ENCODE results near the gene ABCA1. TPM values are rescaled to one million over a fixed set of nuclear protein-coding genes. Genes with fewer than 3 reads are reported as not detected.
"Not testable (repeated sequence)": the region's sequence is repeated elsewhere in the genome, so short reads cannot be mapped to it uniquely, and the experiment has no call there.

The ABCA1 gene
- total RNA-seq, 1 experiment from 2014 or later = 8.9 TPM

DNA sequence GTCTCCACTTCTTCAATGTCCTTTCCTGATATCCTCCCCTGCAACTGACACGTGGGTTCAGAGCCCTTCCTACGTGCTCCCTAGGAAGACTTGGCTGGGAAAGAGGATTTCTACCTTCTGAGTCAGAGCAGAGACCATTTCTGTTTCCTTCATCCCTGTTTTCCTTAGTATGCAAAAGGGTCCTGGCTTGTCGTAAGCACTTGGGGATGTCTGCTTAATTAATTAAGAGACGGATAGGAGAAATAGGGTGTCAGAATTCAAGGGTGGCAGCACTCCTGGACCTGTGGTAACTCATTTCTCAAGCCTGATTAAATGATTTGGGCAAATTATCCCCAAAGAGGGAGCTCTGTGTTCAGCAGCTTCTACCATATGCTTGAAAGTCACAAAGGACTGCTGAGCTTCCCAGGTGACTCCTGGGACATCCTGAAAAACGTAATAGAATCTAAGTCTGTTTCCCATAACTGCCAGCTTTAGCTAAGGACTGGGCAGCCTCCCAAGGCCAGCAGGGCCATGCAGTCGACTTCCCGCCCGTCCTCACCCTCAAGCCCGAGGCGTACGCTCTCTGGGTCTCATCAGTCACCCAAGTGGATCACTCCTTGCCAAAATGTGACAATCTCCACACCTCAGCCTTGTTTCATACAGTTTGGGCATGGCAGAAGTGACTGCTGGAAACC, 20.5 kb downstream of the ABCA1 start:
- H3K27ac ChIP-seq = no peak overlapping the region
- H3K9me3 ChIP-seq (replicated peaks) = no peaks in the 10 kb centered on the region
- H3K27me3 ChIP-seq (replicated peaks) = no peaks in the 10 kb centered on the region
- no peak overlapping the region for H3K4me3 ChIP-seq
- 0 out of 2 replicates have a peak, but pooled peaks cover under 1% of the 10 kb centered on the region for H3K36me3 ChIP-seq
- peaks cover 66% of the 10 kb centered on the region for H3K4me1 ChIP-seq (replicated peaks)
- DNase-seq (ENCODE audit: low read depth in 1 of 2, low spot score in 2 of 2) = peak in 1 of 2 experiments; percentile 45

DNA sequence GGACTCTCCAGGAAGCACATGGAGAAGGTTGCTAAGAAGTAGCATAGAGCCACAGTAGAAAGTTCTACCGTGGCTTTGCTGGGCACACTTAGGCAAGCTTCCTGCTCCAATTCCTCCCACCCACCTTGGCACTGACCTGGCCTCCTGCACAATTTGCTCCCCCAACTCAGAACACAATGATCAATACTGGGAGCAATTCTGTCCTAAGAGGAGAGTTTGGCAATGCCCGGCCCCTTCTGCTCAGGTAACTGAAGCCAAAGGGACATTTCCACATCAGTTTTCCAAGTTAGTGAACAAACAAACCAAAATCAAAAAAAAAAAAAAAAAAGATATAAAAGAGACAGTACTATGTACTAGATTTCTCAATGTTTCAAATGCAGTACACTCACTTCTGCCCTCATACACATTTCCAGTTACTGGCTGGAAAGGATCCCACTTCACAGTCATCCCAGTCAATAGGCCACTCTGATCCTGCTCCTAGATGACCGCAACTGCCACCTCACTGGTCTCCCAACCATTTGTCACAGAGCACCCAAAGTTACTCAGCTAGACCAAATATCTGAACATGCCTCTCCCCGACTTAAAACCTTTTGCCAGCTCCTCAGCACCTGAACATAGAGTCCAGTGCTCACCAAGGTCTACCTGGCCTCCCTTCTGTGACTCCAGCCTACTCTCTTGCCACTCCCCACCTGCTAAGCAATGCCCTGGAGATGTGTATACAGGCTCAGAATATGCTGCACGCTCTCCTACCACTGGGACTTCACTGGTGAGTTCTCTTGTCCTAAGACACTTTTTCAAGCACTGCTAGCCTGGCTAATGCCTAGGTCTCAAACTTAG, 21.3 kb downstream of the ABCA1 start:
- H3K4me3 ChIP-seq = no peak overlapping the region
- H3K36me3 ChIP-seq = 0 out of 2 replicates have a peak, but pooled peaks cover 2% of the 10 kb centered on the region
- no peaks in the 10 kb centered on the region for H3K27me3 ChIP-seq (replicated peaks)
- H3K27ac ChIP-seq = peak overlapping the region; percentile 24; the same call in 1 of the 2 replicates
- H3K4me1 ChIP-seq (replicated peaks) = peaks cover 66% of the 10 kb centered on the region
- H3K9me3 ChIP-seq (replicated peaks) = no peaks in the 10 kb centered on the region
- no peak for DNase-seq (ENCODE audit: low read depth in 1 of 2, low spot score in 2 of 2)

DNA sequence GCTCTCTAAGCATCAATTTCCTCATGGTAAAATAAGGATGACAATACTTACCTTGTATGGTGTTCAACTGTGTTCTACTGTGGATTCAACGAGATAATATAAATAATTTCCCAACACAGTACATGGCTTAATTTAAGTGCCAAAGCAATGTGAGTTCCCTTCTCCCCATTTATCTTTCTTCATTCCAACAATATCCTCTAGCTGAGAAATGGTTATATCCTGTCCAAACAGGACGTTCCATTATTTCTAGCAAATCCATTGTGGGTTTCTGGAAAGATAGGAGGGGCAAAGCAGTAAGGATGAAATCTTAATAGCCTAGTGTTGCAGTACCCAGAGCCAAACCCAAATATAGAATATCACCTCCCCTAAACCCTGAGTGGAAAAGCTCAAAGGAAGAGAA, 22.0 kb downstream of the ABCA1 start:
- Histone ChIP-seq H3K27me3 (replicated peaks) (no peaks in the 10 kb centered on the region), H3K36me3 (0 out of 2 replicates have a peak, but pooled peaks cover 2% of the 10 kb centered on the region), H3K4me3 (no peak overlapping the region), H3K9me3 (replicated peaks) (no peaks in the 10 kb centered on the region), H3K4me1 (replicated peaks) (peaks cover 61% of the 10 kb centered on the region), H3K27ac (no peak overlapping the region)
- no peak for DNase-seq (ENCODE audit: low read depth in 1 of 2, low spot score in 2 of 2)

DNA sequence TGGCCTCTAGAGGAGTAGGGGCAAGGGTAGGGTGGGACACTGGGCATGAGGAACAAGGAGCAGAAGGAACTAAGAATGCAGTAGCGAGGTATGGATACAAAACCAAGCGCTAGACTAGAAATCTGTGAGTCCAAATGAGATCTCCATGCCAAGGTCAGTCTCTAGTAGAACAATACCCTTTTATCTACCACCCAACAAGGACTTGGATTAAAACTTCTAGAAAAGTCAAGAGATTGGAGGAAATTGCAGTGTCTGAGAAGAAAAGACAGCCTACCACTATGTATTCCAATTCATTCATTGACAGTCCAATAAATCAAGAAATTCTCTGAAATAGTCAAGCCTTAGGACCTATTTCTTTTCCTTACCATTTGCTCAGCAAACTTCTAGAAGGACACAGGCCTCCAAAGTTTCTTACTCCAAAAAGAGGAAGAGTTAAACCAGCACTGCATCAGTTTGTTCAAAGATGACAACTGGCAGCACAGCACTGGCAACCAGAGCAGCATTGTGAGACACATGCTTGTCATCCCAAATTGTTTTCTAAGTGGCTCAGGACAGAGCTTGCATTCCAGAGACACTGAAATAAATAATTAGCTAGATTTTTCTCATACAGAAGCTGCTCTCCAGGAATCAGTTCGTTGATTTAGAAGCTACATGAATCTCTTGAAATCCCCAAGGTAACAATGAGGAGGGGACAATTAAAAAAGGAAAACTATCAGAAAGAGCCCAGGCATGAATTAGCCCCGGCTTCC, 22.6 kb downstream of the ABCA1 start:
- Histone ChIP-seq H3K36me3 (0 out of 2 replicates have a peak, but pooled peaks cover 2% of the 10 kb centered on the region), H3K4me3 (no peak overlapping the region), H3K27ac (no peak overlapping the region), H3K9me3 (replicated peaks) (no peaks in the 10 kb centered on the region), H3K4me1 (replicated peaks) (peaks cover 55% of the 10 kb centered on the region), H3K27me3 (replicated peaks) (no peaks in the 10 kb centered on the region)
- peak in 1 of 2 experiments; percentile 25 for DNase-seq (ENCODE audit: low read depth in 1 of 2, low spot score in 2 of 2)

DNA sequence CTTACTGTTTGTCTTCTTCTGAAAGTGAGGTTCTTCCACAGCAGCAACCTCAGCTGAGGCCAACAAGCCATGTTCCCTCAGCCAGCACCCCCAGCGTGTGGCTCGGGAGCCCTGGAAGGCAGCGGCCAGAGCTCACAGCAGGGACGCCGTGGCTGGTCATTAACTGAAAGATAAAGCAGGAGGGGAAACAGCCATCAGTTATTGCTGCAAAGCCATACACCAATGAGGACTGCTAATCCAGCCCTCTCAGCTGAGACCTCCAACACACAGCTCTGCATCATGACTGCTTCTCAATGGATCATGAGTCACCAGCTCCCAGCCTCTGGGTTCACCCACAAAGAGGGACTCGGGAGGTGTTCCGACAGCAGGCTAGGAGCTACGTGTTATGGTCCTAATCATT, 24.3 kb downstream of the ABCA1 start:
- no peaks in the 10 kb centered on the region for H3K27me3 ChIP-seq (replicated peaks)
- H3K36me3 ChIP-seq = 0 out of 2 replicates have a peak, but pooled peaks cover 2% of the 10 kb centered on the region
- H3K27ac ChIP-seq = peak overlapping the region; percentile 36
- 0 out of 2 replicates have a peak overlapping the region, but pooled peaks have one; percentile 4 for H3K4me3 ChIP-seq
- no peaks in the 10 kb centered on the region for H3K9me3 ChIP-seq (replicated peaks)
- DNase-seq (ENCODE audit: low read depth in 1 of 2, low spot score in 2 of 2) = peak; percentile 56 to 62
- peaks cover 46% of the 10 kb centered on the region for H3K4me1 ChIP-seq (replicated peaks)

DNA sequence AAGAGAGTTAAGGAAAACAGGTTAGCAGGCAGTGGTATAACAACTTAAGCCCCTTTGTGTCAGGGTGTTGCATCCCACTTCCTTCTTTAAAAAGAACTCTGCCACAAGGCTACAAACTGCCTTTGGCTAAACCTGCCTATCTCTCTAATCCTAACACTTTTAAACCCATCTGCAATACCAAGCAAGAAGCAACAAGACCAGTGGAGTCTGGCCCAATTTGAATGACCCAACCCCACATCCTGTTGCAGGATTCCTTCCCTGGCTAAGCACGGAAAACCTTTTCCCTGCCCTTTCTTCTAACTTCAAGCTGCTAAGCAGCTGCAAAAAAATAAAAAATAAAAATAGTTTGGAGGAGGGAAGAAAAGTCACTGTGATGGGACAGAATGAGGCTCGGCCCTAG, 27.1 kb downstream of the ABCA1 start:
- Histone ChIP-seq H3K36me3 (0 out of 2 replicates have a peak, but pooled peaks cover 2% of the 10 kb centered on the region), H3K27ac (no peak overlapping the region), H3K4me1 (replicated peaks) (peaks cover 33% of the 10 kb centered on the region), H3K27me3 (replicated peaks) (no peaks in the 10 kb centered on the region), H3K4me3 (no peak overlapping the region), H3K9me3 (replicated peaks) (no peaks in the 10 kb centered on the region)
- DNase-seq (ENCODE audit: low read depth in 1 of 2, low spot score in 2 of 2) = no peak

DNA sequence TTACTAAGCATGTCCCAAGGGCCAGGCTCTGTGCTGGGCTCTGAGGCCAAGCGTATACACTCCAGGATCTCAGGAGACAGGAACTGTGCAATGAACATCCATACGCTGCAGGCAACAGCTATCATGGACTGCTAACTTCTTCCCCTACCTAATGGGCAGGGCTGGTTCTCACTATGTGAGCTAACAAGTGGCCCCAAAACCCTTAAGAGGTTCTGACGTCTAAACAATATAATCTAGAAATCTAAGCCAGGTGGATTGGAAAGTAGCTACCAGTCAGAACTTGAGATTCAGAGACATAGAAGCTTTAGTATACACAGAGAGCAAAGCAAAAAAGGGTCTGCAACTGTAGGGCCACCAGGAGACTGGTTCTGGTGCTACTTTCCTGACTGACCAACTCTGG, 27.6 kb downstream of the ABCA1 start:
- H3K4me3 ChIP-seq = no peak overlapping the region
- no peak for DNase-seq (ENCODE audit: low read depth in 1 of 2, low spot score in 2 of 2)

DNA sequence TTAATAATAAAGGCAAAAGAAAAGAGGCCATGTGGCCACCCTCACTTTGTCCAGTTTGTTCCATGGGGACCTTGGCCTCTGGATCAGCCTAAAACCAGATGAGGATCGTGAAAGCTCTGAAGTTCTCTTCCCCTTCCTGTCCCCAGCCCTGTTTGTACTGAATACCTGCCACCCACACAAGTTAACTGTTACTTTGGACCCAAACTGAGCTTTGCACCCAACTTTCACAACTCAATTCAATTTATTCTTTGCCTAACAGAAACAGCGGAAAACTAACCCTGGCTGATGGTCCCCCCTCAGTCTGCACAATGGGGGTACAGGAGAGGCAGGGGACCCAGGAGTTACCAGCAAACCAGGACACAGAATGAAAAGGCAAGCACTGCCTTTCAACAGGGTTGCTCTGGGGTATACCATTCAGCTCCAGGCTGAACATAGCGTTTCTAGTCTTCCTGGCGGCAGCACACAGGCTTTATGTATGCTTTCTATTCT, 28.2 kb downstream of the ABCA1 start:
- DNase-seq (ENCODE audit: low read depth in 1 of 2, low spot score in 2 of 2) = no peak
- H3K27ac ChIP-seq = no peak overlapping the region
- no peak overlapping the region for H3K4me3 ChIP-seq
- no peaks in the 10 kb centered on the region for H3K27me3 ChIP-seq (replicated peaks)
- H3K4me1 ChIP-seq (replicated peaks) = peaks cover 30% of the 10 kb centered on the region
- H3K36me3 ChIP-seq = 0 out of 2 replicates have a peak, but pooled peaks cover 2% of the 10 kb centered on the region
- no peaks in the 10 kb centered on the region for H3K9me3 ChIP-seq (replicated peaks)

More for the DNA sequence above, 27.6 kb downstream of the ABCA1 start:
- Histone ChIP-seq H3K36me3 (0 out of 2 replicates have a peak, but pooled peaks cover 2% of the 10 kb centered on the region), H3K27ac (no peak overlapping the region), H3K27me3 (replicated peaks) (no peaks in the 10 kb centered on the region), H3K9me3 (replicated peaks) (no peaks in the 10 kb centered on the region), H3K4me1 (replicated peaks) (peaks cover 33% of the 10 kb centered on the region)

DNA sequence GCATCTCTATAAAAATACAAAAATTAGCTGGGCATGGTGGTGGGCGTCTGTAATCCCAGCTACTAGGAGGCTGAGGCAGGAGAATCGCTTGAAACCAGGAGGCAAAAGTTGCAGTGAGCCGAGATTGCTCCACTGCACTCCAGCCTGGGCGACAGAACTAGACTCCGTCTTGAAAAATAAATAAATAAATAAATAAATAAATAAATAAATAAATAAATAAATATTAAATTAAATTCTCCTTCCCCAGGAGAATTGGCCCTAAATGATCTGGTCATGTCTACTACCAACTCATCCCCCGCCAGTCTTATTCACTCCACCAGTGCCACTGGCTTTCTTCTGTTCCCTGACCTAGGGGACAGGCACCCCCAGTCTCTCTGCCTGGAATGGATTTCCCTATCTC, 29.6 kb downstream of the ABCA1 start:
- not testable (repeated sequence) for H3K4me3 ChIP-seq; H3K36me3 ChIP-seq; H3K27me3 ChIP-seq (replicated peaks); DNase-seq (ENCODE audit: low read depth in 1 of 2, low spot score in 2 of 2); H3K27ac ChIP-seq; H3K9me3 ChIP-seq (replicated peaks)
- H3K4me1 ChIP-seq (replicated peaks) = peaks cover 20% of the 10 kb centered on the region

DNA sequence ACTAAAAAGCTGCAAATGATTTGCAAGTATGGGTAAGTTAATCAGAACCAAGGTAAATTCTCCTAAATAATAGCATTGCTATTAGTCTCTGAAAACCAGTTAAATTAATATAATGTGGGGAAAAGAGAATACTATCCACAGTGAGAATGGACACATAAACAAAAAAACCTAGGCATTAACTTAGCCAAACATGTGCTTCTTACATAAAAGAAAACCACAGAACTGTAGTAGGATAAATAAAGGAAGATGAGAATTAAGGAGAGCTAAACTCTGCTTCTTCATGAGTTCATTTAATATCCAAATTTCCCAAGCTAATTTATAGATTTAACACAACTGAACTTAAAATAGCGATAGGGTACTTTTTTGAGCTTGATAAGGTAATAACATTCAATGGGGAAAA, 31.8 kb downstream of the ABCA1 start:
- Histone ChIP-seq H3K36me3 (no peaks in the 10 kb centered on the region), H3K4me3 (no peak overlapping the region), H3K27me3 (replicated peaks) (no peaks in the 10 kb centered on the region), H3K27ac (no peak overlapping the region), H3K4me1 (replicated peaks) (peaks cover 12% of the 10 kb centered on the region), H3K9me3 (replicated peaks) (no peaks in the 10 kb centered on the region)
- no peak for DNase-seq (ENCODE audit: low read depth in 1 of 2, low spot score in 2 of 2)

DNA sequence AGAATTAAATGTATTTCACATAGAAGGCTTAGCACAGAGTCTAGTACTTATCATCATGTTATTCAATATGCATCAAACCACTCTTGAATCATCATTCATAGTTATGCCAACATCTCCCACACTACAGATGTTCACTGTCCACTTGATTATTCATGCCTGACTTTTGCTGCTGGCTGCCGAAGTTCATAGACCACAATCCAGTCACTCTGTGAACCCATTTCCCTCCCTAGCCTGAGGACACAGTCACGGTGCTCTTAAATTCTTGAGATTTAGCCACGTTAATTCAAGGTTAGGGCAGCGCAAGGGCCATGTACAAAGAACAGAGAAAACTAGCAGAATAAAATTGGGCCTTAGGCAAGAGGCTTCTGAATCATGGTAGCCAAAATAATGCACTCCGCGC, 32.4 kb downstream of the ABCA1 start:
- no peak overlapping the region for H3K4me3 ChIP-seq
- H3K9me3 ChIP-seq (replicated peaks) = no peaks in the 10 kb centered on the region
- DNase-seq (ENCODE audit: low read depth in 1 of 2, low spot score in 2 of 2) = no peak
- peaks cover 12% of the 10 kb centered on the region for H3K4me1 ChIP-seq (replicated peaks)
- no peak overlapping the region for H3K27ac ChIP-seq
- H3K27me3 ChIP-seq (replicated peaks) = no peaks in the 10 kb centered on the region
- no peaks in the 10 kb centered on the region for H3K36me3 ChIP-seq

DNA sequence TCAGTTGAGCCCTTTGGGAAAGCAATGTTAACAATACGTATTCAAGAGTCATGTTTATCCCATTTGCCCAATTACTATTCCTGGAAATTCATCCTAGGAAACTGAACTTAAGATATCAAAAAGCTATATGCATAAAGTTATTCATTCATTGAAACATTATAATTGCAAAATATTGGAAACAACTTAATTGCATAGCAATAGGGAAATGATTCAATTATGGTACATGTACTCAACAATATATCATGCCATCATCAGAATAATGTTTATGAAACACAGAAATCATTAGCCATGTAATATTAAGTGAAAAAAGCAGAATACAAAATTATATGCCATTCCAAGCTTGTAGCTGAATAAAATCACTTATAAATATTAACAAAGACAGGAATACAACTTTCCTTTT, 35.3 kb downstream of the ABCA1 start:
- Histone ChIP-seq H3K4me3 (no peak overlapping the region), H3K36me3 (peaks cover 3% of the 10 kb centered on the region; the same call in 1 of the 2 replicates), H3K27ac (no peak overlapping the region), H3K27me3 (replicated peaks) (no peaks in the 10 kb centered on the region), H3K4me1 (replicated peaks) (peaks cover 12% of the 10 kb centered on the region), H3K9me3 (replicated peaks) (no peaks in the 10 kb centered on the region)
- DNase-seq (ENCODE audit: low read depth in 1 of 2, low spot score in 2 of 2) = no peak

DNA sequence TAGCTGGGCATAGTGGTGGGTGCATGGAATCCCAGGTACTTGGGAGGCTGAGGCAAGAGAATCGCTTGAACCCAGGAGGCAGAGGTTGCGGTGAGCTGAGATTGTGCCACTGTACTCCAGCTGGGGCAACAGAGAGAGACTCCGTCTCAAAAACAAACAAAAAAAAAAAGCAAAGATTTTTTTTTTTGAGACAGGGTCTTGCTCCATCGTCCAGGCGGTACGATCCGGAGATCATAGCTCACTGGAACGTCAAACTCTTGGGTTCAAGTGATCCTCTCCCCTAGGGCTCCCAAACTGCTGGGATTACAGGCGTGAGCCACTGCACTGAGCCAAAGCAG, 37.6 kb downstream of the ABCA1 start:
- Histone ChIP-seq H3K27ac (no peak overlapping the region), H3K4me1 (replicated peaks) (peaks cover 2% of the 10 kb centered on the region; the same call in 1 of the 2 replicates), H3K4me3 (no peak overlapping the region), H3K36me3 (peaks cover 3% of the 10 kb centered on the region; the same call in 1 of the 2 replicates), H3K9me3 (replicated peaks) (no peaks in the 10 kb centered on the region), H3K27me3 (replicated peaks) (no peaks in the 10 kb centered on the region)
- no peak for DNase-seq (ENCODE audit: low read depth in 1 of 2, low spot score in 2 of 2)
